ENCODE results near the gene SLC35F3. TPM values are rescaled to one million over a fixed set of nuclear protein-coding genes. Genes with fewer than 3 reads are reported as not detected.

The SLC35F3 gene
- total and polyA plus RNA-seq, 9 of the 15 experiments (the other 6 are each of a cell fraction or from before 2014, with no cell fraction given) = 0.04 to 0.07 (median 0.04) TPM; not detected in 6

- TF ChIP-seq ZNF174 (CRISPR knock-in tag; IDR thresholded peaks at IDR 0.05) = no peak
- TF ChIP-seq ELK1 (CRISPR knock-in tag; IDR thresholded peaks at IDR 0.05) = no peak
- TF ChIP-seq DNMT1 (IDR thresholded peaks at IDR 0.05) = 0 out of 2 replicates have a peak, but pooled peaks have one; percentile 32
- no peak for TF ChIP-seq PRPF4 (IDR thresholded peaks at IDR 0.05; ENCODE audit: insufficient read depth, low read depth, low read length, poor library complexity, severe bottlenecking)
- TF ChIP-seq NCOA2 (IDR thresholded peaks at IDR 0.05; ENCODE audit: partially characterized antibody in 2 of 2) = no peak
- no peak for TF ChIP-seq SREBF1 (IDR thresholded peaks at IDR 0.05; ENCODE audit: borderline replicate concordance, low read depth, low read length)
- peak; percentile 85 for TF ChIP-seq L3MBTL2 (IDR thresholded peaks at IDR 0.05)
- TF ChIP-seq CREB5 (CRISPR knock-in tag; IDR thresholded peaks at IDR 0.05) = no peak
- no peak for TF ChIP-seq HES1 (IDR thresholded peaks at IDR 0.05; ENCODE audit: low read depth)
- TF ChIP-seq ATF2 (CRISPR knock-in tag; IDR thresholded peaks at IDR 0.05) = no peak
- no peak for TF ChIP-seq FOXO4 (CRISPR knock-in tag; IDR thresholded peaks at IDR 0.05)
- TF ChIP-seq E2F1 (CRISPR knock-in tag; IDR thresholded peaks at IDR 0.05) = peak; percentile 50; the same call in 1 of the 2 replicates
- TF ChIP-seq SMARCC2 (IDR thresholded peaks at IDR 0.05; ENCODE audit: low read depth) = no peak
- 0 out of 2 replicates have a peak, but pooled peaks have one; percentile 13 for TF ChIP-seq FOXP1 (CRISPR knock-in tag; IDR thresholded peaks at IDR 0.05)
- peak; percentile 89 for TF ChIP-seq BHLHE40 (IDR thresholded peaks at IDR 0.05; ENCODE audit: low read length)
- peak; percentile 82 for TF ChIP-seq SAP30 (IDR thresholded peaks at IDR 0.05; ENCODE audit: borderline replicate concordance, insufficient read depth, low read depth, low read length, poor library complexity, severe bottlenecking)
- no peak for TF ChIP-seq ZNF655 (CRISPR knock-in tag; IDR thresholded peaks at IDR 0.05)
Observed at GRCh38 chr1:234373064-234373958, 468.8 kb downstream of the SLC35F3 start, which contains the start of gene COA6 (continued).

Measured in K562 (cell line).